Activated naive CD4-positive, alpha-beta T cell treated with anti-CD3 and anti-CD28 coated beads, Interleukin-2, amount 50 U/mL, for 24 hours (primary cell): ENCODE measurements around the gene HCN1.

Source experiments
- H3K27ac Mint-ChIP-seq: one replicate; pipeline ENCODE4 v1.8.0; 2021; ENCODE audit warnings: mild to moderate bottlenecking, mixed read lengths
- H3K27me3 Mint-ChIP-seq: one replicate; pipeline ENCODE4 v1.8.0; 2021; ENCODE audit warnings: mixed read lengths
- H3K36me3 Mint-ChIP-seq: one replicate; pipeline ENCODE4 v1.8.0; 2021; ENCODE audit warnings: mixed read lengths
- H3K4me1 Mint-ChIP-seq: one replicate; pipeline ENCODE4 v1.8.0; 2021; ENCODE audit warnings: mixed read lengths
- H3K4me3 Mint-ChIP-seq: one replicate; pipeline ENCODE4 v1.8.0; 2021; ENCODE audit warnings: mild to moderate bottlenecking, mixed read lengths
- H3K9me3 Mint-ChIP-seq: one replicate; pipeline ENCODE4 v1.8.0; 2021; ENCODE audit warnings: mixed read lengths

The HCN1 gene

DNA sequence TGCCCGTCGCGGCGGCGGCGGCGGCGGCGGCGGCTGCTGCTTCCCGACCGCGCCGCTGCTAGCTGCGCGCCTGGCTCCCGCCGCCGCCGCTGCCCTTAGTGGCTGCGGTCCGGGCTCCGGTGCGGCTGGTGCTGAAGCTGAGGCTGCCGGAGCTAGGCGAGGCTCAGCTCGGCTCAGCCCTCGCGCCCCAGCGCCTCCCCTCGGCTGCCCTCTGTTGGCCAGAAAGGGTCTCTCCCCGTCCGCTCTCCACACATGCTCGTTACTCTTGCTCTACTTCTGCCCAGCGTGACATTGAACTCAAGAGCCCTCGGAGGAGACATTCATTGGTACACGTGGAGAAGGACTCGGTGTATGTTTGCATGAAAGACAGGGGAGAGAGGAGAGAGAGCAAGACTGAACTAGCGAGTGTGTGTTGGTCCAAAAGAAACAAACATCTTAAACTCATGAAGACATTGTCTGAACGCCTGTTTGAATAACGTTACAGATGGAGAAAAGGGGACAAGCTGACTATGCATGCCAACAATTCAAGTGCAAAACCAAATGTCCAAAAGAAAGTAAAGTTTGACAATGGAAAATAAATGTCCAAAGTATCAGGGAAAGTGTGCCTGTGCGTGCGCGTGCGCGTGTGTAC is at the start of gene HCN1:
TSS of gene HCN1 (minus strand) at position 175 of the 631 bp plus-strand sequence.
- peaks cover 4% of the 10 kb centered on the region for H3K36me3 Mint-ChIP-seq

GRCh38 chr5:45741110-45741509 is 44.9 kb upstream of the HCN1 start:
- Mint-ChIP-seq H3K4me3 (no peak overlapping the region), H3K27ac (no peak overlapping the region), H3K27me3 (no peaks in the 10 kb centered on the region), H3K4me1 (no peaks in the 10 kb centered on the region), H3K9me3 (peaks cover 15% of the 10 kb centered on the region), H3K36me3 (no peaks in the 10 kb centered on the region)

More for the DNA sequence above, at the start of gene HCN1:
- H3K27ac Mint-ChIP-seq: no peak within 1 kb of the TSS
- peaks cover 8% of the 10 kb centered on the region for H3K4me1 Mint-ChIP-seq
- peaks cover 31% of the 10 kb centered on the region for H3K27me3 Mint-ChIP-seq
- peaks cover 24% of the 10 kb centered on the region for H3K9me3 Mint-ChIP-seq
- no peak within 1 kb of the TSS for H3K4me3 Mint-ChIP-seq

GRCh38 chr5:45737153-45737552 is 41.0 kb upstream of the HCN1 start:
- no peaks in the 10 kb centered on the region for H3K27me3 Mint-ChIP-seq

GRCh38 chr5:45725537-45725936 is 29.4 kb upstream of the HCN1 start:
- H3K27me3 Mint-ChIP-seq: no peaks in the 10 kb centered on the region
- no peak overlapping the region for H3K4me3 Mint-ChIP-seq
- H3K36me3 Mint-ChIP-seq: no peaks in the 10 kb centered on the region
- no peak overlapping the region for H3K27ac Mint-ChIP-seq
- H3K4me1 Mint-ChIP-seq: no peaks in the 10 kb centered on the region
- H3K9me3 Mint-ChIP-seq: peaks cover 6% of the 10 kb centered on the region

More at GRCh38 chr5:45737153-45737552, 41.0 kb upstream of the HCN1 start:
- H3K4me1 Mint-ChIP-seq: no peaks in the 10 kb centered on the region
- H3K27ac Mint-ChIP-seq: no peak overlapping the region
- H3K4me3 Mint-ChIP-seq: no peak overlapping the region
- peaks cover 11% of the 10 kb centered on the region for H3K9me3 Mint-ChIP-seq
- no peaks in the 10 kb centered on the region for H3K36me3 Mint-ChIP-seq

GRCh38 chr5:45697201-45697600 is 1.0 kb upstream of the HCN1 start:
- Mint-ChIP-seq H3K36me3 (peaks cover 4% of the 10 kb centered on the region), H3K4me3 (no peak overlapping the region), H3K27ac (no peak overlapping the region), H3K27me3 (peaks cover 31% of the 10 kb centered on the region), H3K4me1 (peaks cover 8% of the 10 kb centered on the region), H3K9me3 (peaks cover 24% of the 10 kb centered on the region)

DNA sequence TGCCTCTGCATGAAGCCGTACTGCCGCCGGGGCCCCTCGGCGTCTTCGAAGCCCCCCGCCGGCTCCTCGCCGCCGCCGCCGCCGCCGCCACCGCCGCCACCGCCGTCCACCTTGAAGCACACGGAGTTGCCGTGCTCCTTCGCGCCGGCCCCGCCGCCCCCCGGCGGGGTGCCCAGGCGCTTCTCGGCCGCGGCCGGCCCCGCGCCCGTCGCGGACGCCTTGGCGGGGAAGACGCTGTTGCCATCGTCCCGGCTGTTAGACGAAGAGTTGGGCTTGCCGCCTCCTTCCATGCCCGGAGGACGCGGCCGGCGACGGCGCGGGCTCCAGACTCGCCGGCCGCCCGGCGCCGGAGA is 400 bp downstream of the HCN1 start:
- H3K4me3 Mint-ChIP-seq: no peak overlapping the region
- peaks cover 4% of the 10 kb centered on the region for H3K36me3 Mint-ChIP-seq
- peaks cover 31% of the 10 kb centered on the region for H3K27me3 Mint-ChIP-seq
- peaks cover 24% of the 10 kb centered on the region for H3K9me3 Mint-ChIP-seq
- H3K27ac Mint-ChIP-seq: no peak overlapping the region
- H3K4me1 Mint-ChIP-seq: peaks cover 8% of the 10 kb centered on the region

DNA sequence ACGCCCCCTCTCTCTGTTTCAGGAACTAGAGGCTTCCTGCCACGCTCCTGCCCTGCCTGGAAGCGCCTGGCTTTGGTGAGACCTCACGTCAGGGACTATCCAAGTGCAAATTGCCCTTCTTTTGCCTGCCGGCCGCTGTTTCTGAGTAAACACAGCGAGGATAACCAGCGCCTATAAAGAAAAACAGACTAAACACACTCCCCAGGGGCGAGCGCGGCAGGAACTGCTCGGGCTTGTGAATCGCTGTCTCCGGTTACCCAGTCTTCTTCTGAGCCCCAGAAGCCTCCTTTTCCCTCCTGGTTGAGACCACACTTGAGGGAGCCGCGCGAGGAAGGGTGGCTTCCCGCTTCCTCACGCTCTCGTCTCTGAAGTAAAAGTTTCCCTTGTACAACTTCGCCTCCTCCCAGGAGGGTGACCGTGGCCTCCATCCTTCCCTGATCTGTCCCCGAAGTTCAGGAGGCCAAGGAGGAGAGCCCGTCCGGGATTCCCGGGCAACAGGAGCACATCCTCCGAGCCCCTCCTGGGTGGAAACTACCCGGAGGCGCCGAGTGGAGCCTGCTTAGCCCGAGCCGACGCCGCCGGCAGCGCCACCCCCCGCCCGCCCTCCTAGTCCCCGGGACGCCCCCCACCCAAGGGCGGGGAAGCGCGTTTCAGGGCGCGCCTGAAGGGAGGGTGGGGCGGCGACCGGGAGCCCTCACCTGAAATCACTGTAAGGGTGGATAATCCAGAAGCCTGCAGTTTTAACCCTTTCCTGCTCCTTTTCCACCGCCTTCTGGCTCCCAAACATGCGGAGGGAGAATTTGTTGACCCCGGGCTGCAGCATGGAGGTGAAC is 993 bp downstream of the HCN1 start:
- H3K4me3 Mint-ChIP-seq: no peak overlapping the region
- peaks cover 4% of the 10 kb centered on the region for H3K36me3 Mint-ChIP-seq
- H3K27me3 Mint-ChIP-seq: peaks cover 31% of the 10 kb centered on the region
- H3K4me1 Mint-ChIP-seq: peaks cover 8% of the 10 kb centered on the region
- H3K9me3 Mint-ChIP-seq: peaks cover 23% of the 10 kb centered on the region
- no peak overlapping the region for H3K27ac Mint-ChIP-seq

- H3K27ac Mint-ChIP-seq: no peak overlapping the region
Measured at GRCh38 chr5:45694255-45694814, 1.8 kb downstream of the HCN1 start.

GRCh38 chr5:45692481-45692880 is 3.7 kb downstream of the HCN1 start:
- Mint-ChIP-seq H3K27me3 (peaks cover 25% of the 10 kb centered on the region), H3K4me1 (peaks cover 8% of the 10 kb centered on the region), H3K4me3 (no peak overlapping the region), H3K27ac (no peak overlapping the region), H3K36me3 (peaks cover 4% of the 10 kb centered on the region), H3K9me3 (peaks cover 10% of the 10 kb centered on the region)

More at GRCh38 chr5:45694255-45694814, 1.8 kb downstream of the HCN1 start:
- peaks cover 8% of the 10 kb centered on the region for H3K4me1 Mint-ChIP-seq
- peak overlapping the region; percentile 11 for H3K4me3 Mint-ChIP-seq
- H3K9me3 Mint-ChIP-seq: peaks cover 20% of the 10 kb centered on the region
- peaks cover 4% of the 10 kb centered on the region for H3K36me3 Mint-ChIP-seq
- H3K27me3 Mint-ChIP-seq: peaks cover 31% of the 10 kb centered on the region

DNA sequence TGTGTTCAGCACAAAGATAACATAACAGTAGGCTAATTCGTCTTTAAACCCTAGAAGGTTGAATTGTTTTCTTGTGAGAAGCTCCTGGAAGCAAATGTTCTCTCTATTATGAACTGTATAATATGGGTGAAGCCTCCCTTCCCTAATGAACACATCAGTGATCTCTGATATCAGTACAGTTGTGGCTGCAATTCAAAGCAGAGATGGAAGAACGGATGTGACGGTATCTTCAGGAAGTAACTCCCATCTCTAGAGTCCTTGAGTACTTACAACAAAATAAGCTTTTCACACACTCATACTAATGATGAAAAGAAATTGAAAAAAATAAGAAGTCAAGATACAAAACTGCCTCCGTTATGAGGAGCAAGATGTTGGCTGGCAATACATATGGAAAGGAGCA is 4.5 kb downstream of the HCN1 start:
- Mint-ChIP-seq H3K4me3 (no peak overlapping the region), H3K36me3 (peaks cover 4% of the 10 kb centered on the region), H3K27ac (no peak overlapping the region), H3K27me3 (peaks cover 17% of the 10 kb centered on the region), H3K4me1 (peaks cover 8% of the 10 kb centered on the region), H3K9me3 (peaks cover 10% of the 10 kb centered on the region)

DNA sequence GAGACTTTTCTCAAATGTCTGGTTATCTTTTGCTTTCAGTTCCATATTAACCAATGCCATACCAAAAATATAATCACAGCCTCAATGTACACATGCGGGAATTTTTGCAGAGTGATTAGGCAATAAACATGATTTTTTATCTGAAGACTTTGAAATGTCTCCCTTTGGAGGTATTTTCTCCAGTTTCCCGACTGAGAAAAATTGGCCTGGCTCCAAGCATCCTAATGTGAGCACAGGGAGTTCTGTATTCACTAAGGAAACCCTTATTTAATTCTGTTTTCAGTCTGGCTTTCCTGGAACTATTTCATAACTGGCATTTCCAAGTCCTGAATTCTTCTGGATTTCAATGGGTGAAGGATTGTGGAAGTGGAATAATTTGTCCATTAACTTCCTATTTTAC is 8.5 kb downstream of the HCN1 start:
- H3K9me3 Mint-ChIP-seq: peaks cover 3% of the 10 kb centered on the region

DNA sequence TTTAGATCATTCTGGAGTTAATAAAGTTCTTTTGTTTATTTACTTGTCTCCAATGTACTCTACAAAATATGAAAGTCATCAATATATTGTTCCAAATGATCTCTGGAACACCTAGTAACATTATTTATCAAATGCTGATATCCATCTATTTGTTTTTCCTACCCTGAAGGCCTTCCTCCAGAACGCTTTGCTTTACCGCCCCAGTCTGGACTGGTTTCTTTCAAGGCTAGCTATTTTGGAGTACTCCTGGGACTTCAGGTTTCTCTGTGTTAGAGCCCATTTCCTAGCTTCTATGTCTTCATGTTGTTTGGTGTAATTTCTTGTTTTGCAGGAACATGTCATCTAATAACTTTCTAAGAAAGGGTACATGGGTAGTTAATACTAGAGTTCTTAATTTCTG is 9.6 kb downstream of the HCN1 start:
- Mint-ChIP-seq H3K36me3 (no peaks in the 10 kb centered on the region), H3K27me3 (no peaks in the 10 kb centered on the region), H3K4me3 (no peak overlapping the region), H3K9me3 (no peaks in the 10 kb centered on the region), H3K27ac (no peak overlapping the region), H3K4me1 (no peaks in the 10 kb centered on the region)

More for the DNA sequence above, 8.5 kb downstream of the HCN1 start:
- no peaks in the 10 kb centered on the region for H3K27me3 Mint-ChIP-seq
- H3K4me1 Mint-ChIP-seq: no peaks in the 10 kb centered on the region
- H3K27ac Mint-ChIP-seq: no peak overlapping the region
- no peaks in the 10 kb centered on the region for H3K36me3 Mint-ChIP-seq
- no peak overlapping the region for H3K4me3 Mint-ChIP-seq

DNA sequence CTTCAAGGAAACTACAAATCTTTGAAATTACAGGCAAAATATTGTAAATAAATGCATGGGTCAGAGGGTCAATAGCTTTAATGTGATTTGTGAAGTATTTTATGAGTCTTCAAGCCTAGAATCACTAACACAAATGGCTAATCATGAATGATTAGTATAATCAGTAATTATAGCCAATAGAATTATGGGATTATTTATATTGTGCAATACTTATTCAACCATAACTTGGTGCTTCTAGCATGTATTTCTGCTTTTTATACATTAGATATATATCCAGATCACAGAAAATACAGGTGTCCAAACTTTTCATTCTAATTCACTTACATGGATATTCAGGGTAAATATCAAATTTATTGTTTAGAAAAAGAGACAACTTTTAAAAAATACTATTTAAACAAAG is 12.1 kb downstream of the HCN1 start:
- H3K27me3 Mint-ChIP-seq: no peaks in the 10 kb centered on the region
- H3K36me3 Mint-ChIP-seq: no peaks in the 10 kb centered on the region
- H3K27ac Mint-ChIP-seq: no peak overlapping the region
- H3K9me3 Mint-ChIP-seq: peaks cover 4% of the 10 kb centered on the region
- no peaks in the 10 kb centered on the region for H3K4me1 Mint-ChIP-seq
- H3K4me3 Mint-ChIP-seq: no peak overlapping the region

DNA sequence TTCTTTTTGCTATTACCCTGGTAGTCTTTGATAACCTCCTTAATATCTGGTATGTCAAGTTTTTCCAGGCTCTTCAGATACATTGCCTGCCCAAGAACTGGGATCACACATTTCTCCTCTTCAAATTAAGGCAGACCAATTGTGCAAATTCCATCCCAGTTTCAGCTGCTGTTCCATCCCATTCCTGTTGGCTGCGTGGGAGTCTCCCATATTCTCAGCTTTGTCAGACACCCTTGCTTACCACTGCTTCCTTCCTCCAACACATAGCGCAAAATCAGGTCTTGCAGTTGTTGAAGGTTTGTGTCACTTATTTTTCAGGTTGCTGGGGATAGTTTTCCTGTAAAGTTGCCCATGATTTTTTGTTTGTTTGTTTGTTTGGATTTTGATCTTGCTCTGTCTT is 15.2 kb downstream of the HCN1 start:
- H3K4me1 Mint-ChIP-seq: no peaks in the 10 kb centered on the region
- H3K9me3 Mint-ChIP-seq: peaks cover 4% of the 10 kb centered on the region
- H3K4me3 Mint-ChIP-seq: no peak overlapping the region
- no peaks in the 10 kb centered on the region for H3K27me3 Mint-ChIP-seq
- no peak overlapping the region for H3K27ac Mint-ChIP-seq
- no peaks in the 10 kb centered on the region for H3K36me3 Mint-ChIP-seq

GRCh38 chr5:45677524-45677923 is 18.7 kb downstream of the HCN1 start:
- H3K27ac Mint-ChIP-seq: no peak overlapping the region
- no peaks in the 10 kb centered on the region for H3K27me3 Mint-ChIP-seq
- no peaks in the 10 kb centered on the region for H3K36me3 Mint-ChIP-seq
- peaks cover 4% of the 10 kb centered on the region for H3K9me3 Mint-ChIP-seq
- no peaks in the 10 kb centered on the region for H3K4me1 Mint-ChIP-seq
- H3K4me3 Mint-ChIP-seq: no peak overlapping the region

GRCh38 chr5:45672271-45672670 is 23.9 kb downstream of the HCN1 start:
- no peaks in the 10 kb centered on the region for H3K4me1 Mint-ChIP-seq
- H3K4me3 Mint-ChIP-seq: no peak overlapping the region
- H3K9me3 Mint-ChIP-seq: peaks cover 4% of the 10 kb centered on the region
- no peak overlapping the region for H3K27ac Mint-ChIP-seq
- no peaks in the 10 kb centered on the region for H3K36me3 Mint-ChIP-seq
- H3K27me3 Mint-ChIP-seq: no peaks in the 10 kb centered on the region
